ENCODE data around the gene CADM2. TPM values are rescaled to one million over a fixed set of nuclear protein-coding genes. Genes with fewer than 3 reads are reported as not detected.
"Not testable (repeated sequence)": the region's sequence is repeated elsewhere in the genome, so short reads cannot be mapped to it uniquely, and the experiment has no call there.

The CADM2 gene
- total RNA-seq, 1 donor from 2014 or later = not detected

DNA sequence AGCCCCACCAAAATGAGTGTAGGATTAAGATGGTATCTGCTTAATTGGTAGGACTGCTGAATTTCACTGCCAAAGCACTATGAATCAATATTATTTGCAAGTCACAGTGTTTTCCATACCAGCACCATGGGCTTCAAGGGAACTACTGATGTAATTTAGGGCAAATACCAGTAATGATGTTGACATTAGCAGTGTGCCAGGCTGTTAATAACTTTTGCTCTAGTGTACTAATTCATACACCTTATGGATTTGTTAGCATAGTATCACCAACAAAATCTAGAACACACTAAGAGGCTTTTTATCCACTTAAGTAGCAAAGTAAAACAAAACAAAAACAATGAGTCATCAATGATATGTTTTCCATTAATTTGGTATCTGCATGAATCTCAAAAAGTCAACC is 888.2 kb downstream of the CADM2 start:
- no peak for ATAC-seq

DNA sequence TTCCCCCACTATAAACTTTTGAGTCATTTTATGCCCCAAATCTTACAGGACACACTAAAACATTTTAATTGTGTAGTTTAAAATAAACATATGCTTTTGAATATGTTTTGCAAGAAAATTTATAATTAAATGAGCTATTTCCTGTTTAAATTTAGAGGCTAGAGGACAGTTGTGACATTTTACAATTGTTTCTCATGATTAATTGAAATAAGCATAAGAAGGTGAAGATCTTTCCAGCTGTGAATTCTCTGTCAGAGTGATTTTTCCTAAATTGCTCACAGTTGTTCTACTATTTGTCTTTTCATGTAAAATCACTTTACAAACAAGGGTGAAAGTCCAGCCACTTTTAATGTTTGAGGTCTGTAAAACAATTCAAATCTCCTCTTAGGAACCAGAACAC is 892.3 kb downstream of the CADM2 start:
- ATAC-seq = no peak

DNA sequence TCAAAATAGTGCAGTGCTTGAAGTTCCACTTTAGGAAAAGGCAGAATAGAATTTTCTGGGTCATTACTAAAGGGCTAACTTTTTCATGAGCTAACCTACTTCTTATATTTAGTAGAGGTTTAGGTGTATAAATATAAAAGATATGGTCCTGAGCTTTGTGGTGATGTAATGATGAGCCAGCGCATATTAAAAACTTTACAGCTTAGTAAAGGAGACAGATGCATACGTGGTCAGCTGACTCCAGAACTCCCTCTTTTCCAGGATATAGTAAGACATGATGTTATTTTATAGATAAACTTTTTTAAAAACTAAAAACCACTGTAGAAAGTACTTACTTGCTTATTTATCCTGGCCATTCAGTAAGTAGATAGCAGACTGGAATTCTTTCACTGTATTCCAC is 895.0 kb downstream of the CADM2 start:
- ATAC-seq = no peak

DNA sequence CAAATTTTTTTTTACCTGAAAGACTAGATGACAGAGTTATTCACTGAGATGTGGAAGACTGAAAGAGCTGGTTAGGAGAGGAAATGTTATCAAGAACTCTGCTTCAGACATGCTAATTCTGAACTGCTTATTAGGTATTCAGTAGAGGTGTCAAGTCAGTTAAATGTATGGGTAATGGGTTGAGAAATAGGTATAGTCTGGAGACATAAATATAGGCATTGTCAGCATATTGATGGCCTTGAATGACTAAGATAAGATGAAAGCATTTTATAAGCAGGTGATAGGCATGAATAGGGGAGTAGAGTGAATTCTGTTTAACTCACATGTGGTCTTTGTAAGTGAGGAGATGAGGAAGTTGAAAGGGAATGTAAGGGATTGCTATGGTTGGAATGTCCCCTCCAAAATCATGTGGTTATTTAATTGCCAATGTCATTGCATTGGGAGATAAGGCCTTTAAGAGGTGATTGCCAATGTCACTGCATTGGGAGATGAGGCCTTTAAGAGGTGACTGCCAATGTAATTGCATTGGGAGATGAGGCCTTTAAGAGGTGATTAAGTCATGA is 904.2 kb downstream of the CADM2 start:
- no peak for ATAC-seq

DNA sequence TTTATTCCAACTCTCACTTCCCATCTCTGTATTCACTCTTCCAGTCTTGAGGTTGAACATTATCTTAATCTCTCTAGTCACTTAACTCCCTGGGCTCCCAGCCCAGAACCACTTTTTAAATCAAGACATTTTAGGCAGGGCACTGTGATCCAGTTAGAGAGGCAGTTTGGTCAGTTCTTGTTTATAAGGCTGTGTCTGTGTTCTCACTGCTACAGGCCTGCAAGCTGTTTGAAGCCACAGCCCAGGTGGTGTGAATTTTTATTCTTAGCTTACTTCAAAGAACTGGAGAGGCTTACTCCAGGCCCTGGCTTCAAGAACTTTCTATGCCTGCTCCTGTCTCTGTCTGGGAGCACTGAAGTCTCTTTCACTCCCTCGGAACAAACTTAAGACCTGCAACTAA is 906.1 kb downstream of the CADM2 start:
- no peak for ATAC-seq

DNA sequence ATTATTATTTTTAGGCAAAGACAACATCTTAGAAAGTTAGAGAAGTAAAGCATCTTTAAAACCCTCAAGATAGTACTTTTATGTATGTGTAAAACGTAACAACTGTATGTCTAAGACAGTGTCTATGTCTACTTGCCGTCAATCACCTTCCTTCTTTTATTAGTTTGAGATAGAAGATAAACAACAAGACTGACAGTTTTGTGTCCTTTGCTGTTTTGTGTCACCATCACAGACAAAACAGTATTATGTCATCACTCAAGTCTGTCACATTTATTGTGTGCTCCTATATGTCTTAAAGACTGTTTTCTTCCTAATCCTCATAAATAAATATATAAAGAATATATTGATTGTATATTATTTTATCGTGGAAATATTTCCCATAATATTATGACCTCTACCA is 908.3 kb downstream of the CADM2 start:
- ATAC-seq = no peak

DNA sequence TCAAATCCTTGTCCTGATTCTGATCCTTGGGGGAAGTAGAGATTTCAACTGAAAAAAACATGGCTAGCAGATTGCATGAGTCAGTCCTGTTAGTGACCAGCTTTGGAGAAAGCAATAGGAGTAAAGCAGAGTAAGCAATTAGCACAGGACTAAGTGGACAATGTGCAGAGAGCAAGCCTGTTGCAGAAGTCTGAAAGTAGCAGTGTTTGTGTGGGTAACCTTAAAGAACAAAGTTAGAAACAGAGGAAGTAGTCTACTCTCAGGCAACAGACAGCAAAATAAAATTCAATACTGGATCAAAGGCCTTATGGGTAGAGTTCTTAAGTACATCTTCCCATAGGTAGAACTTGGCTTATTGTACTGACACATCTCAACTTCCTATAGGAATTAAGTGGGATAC is 916.8 kb downstream of the CADM2 start:
- no peak for ATAC-seq

DNA sequence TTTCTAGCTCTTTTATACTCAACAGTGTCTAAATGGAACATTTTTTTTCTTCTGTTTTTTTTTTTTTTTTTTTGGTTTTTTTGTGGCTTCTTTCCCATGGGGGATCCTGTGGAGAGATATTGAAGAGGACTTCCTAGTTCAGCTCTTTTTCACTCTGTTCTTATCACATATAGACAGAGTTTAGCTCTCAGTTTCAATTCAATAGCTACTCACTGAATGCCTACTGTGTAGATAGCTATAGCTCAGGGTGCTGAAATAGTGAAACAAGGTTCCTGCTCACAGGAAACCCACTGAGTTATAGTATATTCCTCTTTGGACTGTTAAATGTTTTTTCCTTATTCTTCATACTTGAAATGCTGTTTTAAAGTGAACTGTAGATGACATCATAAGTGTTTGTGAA is 918.8 kb downstream of the CADM2 start:
- ATAC-seq = no peak

DNA sequence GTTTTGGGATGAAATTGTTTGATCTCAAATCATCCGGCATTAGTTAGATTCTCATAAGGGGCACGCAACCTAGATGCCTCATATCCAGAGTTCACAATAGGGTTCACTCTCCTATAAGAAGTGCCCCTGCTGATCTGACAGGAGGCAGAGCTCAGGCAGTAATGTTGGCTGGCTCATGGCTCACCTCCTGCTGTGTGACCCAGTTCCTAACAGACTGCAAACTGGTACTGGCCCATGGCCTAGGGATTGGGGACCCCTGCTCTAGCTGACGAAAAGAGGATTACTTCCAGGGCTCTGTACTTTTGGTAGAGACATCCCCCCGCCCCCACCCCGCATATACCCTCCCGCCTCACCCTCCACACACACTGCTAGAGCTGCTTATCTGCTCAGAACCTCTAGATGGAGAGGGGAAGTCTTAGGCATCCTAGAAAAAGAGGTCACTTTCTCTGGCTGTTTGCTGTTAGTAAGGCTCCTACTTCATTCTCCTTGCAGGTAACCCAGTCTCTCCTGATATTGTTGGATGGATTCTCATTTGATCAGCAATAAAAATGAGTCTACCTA is 923.1 kb downstream of the CADM2 start:
- no peak for ATAC-seq

DNA sequence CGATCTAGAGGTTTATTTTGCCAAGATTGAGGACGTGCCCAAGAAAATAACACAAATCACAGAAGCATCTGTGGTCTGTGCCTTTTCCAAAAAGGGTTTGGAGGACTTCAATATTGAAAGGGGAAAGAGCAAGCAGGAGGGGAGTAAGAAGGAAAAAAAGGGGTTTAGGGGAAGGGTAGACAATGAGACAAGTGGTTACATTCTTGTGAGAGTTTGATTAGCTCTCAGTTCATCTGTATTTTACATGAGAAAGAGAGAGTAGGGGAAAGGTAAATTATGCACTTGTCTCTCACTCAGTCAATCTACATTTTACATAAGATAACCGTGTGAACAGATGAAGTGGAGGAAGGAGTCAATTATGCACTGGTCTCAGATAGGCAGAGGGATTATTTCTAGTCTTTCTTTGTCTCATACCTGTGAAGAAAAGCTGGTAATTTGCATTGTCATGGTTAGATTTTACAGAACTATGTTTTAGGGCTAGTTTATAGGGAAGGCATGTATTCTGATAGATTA is 931.3 kb downstream of the CADM2 start:
- ATAC-seq = no peak

DNA sequence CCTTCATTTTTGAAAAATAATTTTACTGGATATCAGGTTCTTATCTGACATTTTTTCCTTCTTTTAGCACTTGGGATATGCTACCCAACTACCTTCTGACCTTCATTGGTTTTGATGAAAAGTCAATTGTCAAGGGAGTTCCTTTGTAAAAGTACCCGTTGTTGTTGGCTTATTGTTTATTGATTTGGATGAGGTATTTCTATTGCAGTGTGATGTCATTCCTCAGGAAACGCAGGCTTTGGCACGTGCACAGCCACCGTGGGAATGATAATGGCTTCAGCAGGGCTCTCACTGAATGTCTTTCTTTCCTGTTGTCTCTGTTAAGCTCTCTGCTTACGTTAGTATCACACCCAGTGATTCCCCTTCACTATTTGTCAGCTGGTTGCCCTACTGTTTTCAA is 944.6 kb downstream of the CADM2 start:
- no peak for ATAC-seq

DNA sequence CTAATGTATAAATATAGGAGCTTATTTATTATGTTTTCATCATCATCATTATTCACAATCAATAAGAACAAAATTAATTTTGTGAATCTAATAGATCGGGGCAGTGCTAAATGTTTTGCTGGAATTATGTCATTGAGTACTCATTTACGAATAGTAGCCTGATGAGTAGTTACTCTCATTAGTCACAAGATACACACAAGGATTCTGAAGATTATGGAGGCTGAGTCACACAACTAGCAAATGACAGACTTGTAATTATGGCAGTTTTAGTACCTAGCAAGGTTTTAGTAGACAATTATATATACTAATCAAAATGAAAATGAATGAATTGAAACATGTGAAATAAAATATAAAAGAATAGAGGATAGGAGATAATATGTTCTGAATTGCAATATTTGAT is 954.2 kb downstream of the CADM2 start:
- ATAC-seq = no peak

DNA sequence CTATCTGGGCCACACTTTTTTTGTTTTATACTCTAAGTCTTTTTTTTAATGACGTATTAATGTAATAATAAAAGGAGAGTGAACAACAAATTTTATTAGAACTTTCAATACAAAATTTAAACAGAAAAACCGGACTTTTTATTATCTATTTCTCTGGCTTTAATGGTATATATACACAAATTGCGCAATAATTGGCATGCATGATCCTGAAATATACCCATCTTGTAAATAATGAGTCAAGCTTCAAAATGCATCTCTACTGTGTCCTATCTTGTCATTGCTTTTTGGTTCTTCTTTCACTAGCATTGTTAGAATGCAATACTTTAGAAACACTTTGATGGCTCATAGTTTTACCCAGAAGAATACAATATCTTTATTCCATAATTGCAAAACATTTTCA is 963.6 kb downstream of the CADM2 start:
- ATAC-seq = no peak

DNA sequence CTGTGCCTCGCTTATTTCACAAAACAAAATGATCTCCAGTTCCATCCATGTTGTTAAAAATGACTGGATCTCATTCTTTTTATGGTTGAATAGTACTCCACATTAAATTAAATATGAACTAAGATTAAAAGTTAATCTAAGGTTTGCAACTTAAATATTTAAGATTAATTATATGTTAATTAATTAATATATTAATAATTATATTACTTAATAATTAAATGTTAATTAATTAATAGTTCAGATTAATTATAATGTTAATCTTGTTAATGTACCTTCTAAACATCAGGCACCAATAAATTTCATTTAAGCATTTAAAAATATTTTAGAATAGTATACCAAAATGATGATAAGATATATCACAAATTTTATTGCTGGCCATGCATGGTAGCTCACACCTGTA is 971.9 kb downstream of the CADM2 start:
- ATAC-seq = no peak

DNA sequence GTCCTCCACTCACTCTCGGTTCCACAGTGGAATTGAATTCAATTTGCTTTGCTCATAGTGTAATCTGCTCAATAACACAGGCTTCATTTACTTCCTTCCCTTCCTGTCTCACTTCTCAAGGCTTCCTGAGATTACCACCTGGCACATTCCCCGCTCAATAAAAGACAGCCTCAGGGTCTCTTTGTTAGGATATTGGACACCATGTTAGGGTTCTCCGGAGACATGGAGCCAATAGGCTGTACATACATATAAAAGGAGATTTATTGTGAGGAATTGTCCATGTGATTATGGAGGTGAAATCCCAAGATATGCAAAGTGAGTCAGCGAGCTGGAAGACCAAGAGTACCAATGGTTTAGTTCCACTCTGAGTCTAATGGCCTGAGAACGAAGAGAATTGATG is 974.5 kb downstream of the CADM2 start:
- no peak for ATAC-seq

DNA sequence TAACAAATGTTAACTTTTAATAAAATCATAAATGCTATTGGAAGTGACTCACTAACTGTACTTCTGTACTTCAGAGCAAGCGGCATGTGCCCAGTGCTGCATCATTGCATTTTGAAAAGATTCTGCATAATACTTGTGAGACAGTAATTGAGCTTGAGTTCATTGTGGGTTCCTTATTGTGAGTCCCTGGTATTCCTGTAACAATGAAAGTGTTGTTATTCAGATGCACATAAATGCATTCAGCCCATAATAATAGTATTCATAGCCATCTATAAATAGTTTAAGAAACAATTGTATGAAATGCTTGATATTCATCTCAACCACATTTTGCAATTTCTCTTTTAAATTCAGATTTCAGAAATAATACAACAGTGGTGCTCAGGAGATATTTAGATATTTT is 976.4 kb downstream of the CADM2 start:
- no peak for ATAC-seq

DNA sequence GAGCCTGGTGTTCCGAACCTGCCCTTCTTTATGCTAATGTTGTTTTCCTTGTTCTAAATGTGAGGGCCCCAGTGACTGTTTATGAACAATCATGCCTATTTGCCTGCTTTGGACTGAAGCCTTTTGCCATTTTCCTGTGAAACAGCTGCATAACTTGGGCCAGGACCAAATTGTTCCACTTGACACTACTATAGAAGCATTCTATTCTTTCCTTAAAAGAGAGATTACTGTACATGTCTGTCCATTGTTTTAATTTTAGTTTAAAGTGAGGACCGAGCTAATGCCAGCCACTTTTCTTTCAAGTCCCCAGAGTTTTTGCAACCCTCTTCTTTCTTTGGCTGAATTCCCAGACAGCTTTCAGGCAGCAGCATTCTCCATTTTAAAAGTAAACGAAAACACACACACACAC is 980.3 kb downstream of the CADM2 start:
- ATAC-seq = no peak

DNA sequence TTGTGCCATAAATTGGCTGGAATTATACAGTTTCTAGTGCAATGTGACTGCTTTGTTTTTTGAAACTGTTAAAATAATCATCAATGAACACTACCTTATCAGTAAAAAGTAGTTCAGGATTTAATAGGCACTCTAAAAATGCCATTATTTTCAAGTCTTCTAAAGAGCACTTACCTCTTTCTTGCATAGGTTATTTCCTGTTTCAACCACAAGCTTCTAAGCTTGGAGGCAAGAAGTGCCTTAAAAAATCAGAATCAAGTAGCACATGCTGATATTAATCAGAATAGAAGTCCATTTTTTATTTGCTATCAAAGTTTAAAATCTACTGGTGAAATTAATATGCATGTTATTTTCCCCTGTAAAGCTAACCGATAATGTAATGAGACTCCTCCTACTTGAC is 991.6 kb downstream of the CADM2 start:
- no peak for ATAC-seq

DNA sequence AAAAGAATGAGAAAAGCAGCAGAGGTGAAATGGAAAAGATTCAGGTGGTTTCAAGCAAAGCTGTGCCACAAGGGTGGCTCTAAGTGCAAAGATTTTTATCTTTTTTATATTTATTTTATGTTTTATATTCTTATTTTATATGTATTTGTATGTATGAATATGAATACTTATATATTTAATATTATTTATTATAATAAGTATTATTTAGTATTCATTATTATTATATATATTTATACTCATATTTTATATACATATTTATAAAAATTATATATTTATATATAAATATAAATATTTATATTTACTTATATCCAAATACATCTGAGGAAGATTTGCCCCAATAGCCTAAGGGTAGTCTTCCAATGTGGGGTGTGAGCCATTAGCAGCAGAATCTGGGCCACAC is 1002.0 kb downstream of the CADM2 start:
- no peak for ATAC-seq

DNA sequence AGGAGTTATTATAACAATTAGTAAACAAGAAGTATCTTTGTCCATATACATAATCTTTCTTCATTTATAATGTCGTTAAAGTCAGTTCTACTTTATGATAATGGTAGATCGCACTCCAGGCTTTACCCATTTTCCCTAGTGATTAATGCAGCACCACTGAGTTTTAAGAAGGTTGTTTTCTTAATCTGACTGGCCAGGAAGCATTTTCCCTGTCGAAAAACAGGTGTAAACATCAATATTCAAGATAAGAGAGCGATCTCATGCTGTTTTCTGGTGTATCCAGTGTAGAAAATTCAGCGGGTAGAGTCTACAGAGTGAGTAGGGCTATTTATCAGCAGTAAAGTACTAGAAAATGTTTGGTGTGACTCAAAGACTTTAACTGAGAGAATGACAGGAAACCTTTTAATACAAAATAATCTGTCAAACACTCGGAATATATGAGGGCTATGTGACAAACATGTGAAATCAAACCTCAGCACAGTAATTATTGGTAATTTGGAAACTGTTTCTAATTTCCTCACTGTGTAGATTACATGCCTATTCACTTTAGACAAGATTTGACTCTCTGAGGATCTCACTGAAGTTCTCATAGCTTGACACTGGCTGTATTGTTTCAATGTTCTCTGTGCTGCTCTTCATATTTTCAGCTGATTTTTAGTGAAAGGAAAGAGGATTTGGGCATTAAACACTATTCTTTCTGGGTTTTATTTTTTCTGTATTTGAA is 1019.0 kb downstream of the CADM2 start:
- ATAC-seq = no peak

DNA sequence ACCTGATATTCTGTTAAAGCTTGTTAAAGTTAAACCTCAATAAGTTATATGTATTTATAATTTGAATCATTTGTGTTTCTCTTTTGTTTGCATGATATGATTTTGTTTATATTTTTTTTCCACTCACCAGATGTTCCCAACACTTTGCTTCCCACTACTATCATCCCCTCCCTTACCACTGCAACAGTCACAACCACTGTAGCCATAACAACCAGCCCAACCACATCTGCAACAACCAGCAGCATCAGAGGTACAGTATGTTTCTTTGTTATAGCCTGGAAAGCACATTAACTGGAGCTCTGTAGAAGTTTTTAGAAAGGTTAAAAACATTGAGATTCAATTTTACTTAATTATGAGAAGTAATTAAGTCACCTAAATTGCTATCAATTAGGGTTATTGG is 1020.2 kb downstream of the CADM2 start:
- ATAC-seq = no peak

DNA sequence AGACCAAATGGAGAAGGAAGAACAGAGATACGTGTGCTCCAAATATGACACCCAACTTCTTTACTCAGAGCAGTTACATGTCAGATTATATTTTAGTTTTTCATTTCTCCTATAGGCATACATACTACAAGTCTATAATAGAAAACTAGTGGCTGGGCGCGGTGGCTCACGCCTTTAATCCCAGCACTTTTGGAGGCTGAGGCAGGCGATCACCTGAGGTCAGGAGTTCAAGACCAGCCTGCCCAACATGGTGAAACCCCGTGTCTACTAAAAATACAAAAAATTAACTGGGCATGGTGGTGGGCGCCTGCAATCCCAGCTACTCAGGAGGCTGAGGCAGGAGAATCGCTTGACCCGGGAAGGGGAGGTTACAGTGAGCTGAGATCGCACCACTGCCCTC is 1030.8 kb downstream of the CADM2 start:
- not testable (repeated sequence) for ATAC-seq

DNA sequence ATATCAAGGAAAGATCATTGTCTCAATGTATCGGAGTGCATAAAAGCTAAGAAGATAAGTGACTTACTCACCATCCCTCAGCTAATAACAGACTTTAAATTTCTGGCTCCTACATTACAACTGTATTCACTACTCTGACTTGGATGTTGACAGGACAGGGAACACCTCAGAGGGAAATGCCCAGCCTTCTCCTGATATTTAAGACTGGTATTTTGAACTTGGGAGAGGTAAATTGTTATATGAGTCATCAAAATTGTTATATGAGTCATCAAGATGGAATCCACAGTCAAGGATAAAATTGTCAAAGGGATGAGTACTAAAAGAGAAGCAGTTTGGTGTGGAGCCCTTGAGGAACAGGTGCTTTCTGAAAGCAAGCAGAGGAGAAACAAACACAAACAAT is 1070.8 kb downstream of the CADM2 start:
- no peak for ATAC-seq

DNA sequence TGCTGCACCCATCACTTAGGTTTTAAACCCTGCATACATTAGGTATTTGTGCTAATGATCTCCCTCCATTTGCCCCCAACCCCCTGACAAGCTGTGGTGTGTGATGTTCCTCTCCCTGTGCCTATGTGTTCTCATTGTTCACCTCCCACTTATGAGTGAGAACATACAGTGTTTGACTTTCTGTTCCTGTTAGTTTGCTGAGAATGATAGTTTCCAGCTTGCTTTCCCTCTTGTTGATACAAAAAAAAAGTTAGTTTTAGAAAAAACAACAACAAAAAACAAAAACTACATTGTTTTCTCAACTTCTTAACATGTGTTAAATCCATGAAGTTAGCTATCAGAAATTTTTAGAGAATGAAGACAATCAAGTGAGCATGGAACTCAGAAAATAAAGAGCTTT is 1079.1 kb downstream of the CADM2 start:
- ATAC-seq = no peak
